CD4-positive, alpha-beta T cell treated with Interleukin-15 for 4 hours (primary cell): ENCODE data around the gene CRTAC1.

Source experiments
- DNase-seq: peaks from one replicate; pipeline ENCODE4 v3.0.0-alpha.2; 2020; ENCODE audit warnings: low spot score

CRTAC1 gene

GRCh38 chr10:97974526-97975525 is 55.6 kb downstream of the CRTAC1 start:
- DNase-seq = no peak

GRCh38 chr10:97974100-97974499 is 56.3 kb downstream of the CRTAC1 start:
- DNase-seq = no peak

- DNase-seq = no peak
These were observed 60.8 kb downstream of the CRTAC1 start for GRCh38 chr10:97969538-97970079.

- DNase-seq = no peak
These were observed 65.7 kb downstream of the CRTAC1 start for GRCh38 chr10:97964748-97965147.

GRCh38 chr10:97961945-97962344 is 68.5 kb downstream of the CRTAC1 start:
- DNase-seq = no peak

GRCh38 chr10:97960269-97961056 is 70.0 kb downstream of the CRTAC1 start:
- DNase-seq = no peak

GRCh38 chr10:97949462-97949861 is 81.0 kb downstream of the CRTAC1 start:
- no peak for DNase-seq

GRCh38 chr10:97948822-97949221 is 81.6 kb downstream of the CRTAC1 start:
- no peak for DNase-seq

- no peak for DNase-seq
These were observed 85.6 kb downstream of the CRTAC1 start for GRCh38 chr10:97944772-97945171.

GRCh38 chr10:97943294-97943693 is 87.1 kb downstream of the CRTAC1 start:
- DNase-seq = no peak

GRCh38 chr10:97940534-97940933 is 89.9 kb downstream of the CRTAC1 start:
- DNase-seq = no peak

- DNase-seq = no peak
These were observed 90.9 kb downstream of the CRTAC1 start for GRCh38 chr10:97939446-97939990.

- DNase-seq = no peak
These were observed 92.5 kb downstream of the CRTAC1 start for GRCh38 chr10:97937928-97938327.

- DNase-seq = no peak
These were observed 93.4 kb downstream of the CRTAC1 start for GRCh38 chr10:97937054-97937453.

- no peak for DNase-seq
These were observed 94.3 kb downstream of the CRTAC1 start for GRCh38 chr10:97936126-97936525.

- no peak for DNase-seq
These were observed 97.4 kb downstream of the CRTAC1 start for GRCh38 chr10:97932932-97933530.

GRCh38 chr10:97931041-97931440 is 99.4 kb downstream of the CRTAC1 start:
- DNase-seq = no peak

GRCh38 chr10:97928897-97929296 is 101.5 kb downstream of the CRTAC1 start:
- no peak for DNase-seq

- DNase-seq = no peak
These were observed 102.8 kb downstream of the CRTAC1 start for GRCh38 chr10:97927622-97928021.

- no peak for DNase-seq
These were observed 104.4 kb downstream of the CRTAC1 start for GRCh38 chr10:97926055-97926454.

GRCh38 chr10:97925308-97925938 is 105.0 kb downstream of the CRTAC1 start:
- no peak for DNase-seq
